ENCODE measurements around the gene ZNF783.
"Not testable (repeated sequence)": the region's sequence is repeated elsewhere in the genome, so short reads cannot be mapped to it uniquely, and the experiment has no call there.

ZNF783 gene

GRCh38 chr7:149241696-149242095 lies 20.3 kb upstream of the ZNF783 start:
- TF ChIP-seq ZFX (IDR thresholded peaks at IDR 0.05): no peak
- TF ChIP-seq, protein P1, sequence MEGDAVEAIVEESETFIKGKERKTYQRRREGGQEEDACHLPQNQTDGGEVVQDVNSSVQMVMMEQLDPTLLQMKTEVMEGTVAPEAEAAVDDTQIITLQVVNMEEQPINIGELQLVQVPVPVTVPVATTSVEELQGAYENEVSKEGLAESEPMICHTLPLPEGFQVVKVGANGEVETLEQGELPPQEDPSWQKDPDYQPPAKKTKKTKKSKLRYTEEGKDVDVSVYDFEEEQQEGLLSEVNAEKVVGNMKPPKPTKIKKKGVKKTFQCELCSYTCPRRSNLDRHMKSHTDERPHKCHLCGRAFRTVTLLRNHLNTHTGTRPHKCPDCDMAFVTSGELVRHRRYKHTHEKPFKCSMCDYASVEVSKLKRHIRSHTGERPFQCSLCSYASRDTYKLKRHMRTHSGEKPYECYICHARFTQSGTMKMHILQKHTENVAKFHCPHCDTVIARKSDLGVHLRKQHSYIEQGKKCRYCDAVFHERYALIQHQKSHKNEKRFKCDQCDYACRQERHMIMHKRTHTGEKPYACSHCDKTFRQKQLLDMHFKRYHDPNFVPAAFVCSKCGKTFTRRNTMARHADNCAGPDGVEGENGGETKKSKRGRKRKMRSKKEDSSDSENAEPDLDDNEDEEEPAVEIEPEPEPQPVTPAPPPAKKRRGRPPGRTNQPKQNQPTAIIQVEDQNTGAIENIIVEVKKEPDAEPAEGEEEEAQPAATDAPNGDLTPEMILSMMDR (conservative IDR thresholded peaks at IDR 0.05): no peak
- H3K27ac ChIP-seq: no peak overlapping the region

- no peak overlapping the region for H3K27ac ChIP-seq
- TF ChIP-seq, protein P1 (conservative IDR thresholded peaks at IDR 0.05): no peak
- no peak for TF ChIP-seq ZFX (IDR thresholded peaks at IDR 0.05)
These were observed 16.8 kb upstream of the ZNF783 start for GRCh38 chr7:149245244-149245643.

GRCh38 chr7:149245744-149246143 lies 16.3 kb upstream of the ZNF783 start:
- no peak for TF ChIP-seq ZFX (IDR thresholded peaks at IDR 0.05)
- no peak overlapping the region for H3K27ac ChIP-seq

DNA sequence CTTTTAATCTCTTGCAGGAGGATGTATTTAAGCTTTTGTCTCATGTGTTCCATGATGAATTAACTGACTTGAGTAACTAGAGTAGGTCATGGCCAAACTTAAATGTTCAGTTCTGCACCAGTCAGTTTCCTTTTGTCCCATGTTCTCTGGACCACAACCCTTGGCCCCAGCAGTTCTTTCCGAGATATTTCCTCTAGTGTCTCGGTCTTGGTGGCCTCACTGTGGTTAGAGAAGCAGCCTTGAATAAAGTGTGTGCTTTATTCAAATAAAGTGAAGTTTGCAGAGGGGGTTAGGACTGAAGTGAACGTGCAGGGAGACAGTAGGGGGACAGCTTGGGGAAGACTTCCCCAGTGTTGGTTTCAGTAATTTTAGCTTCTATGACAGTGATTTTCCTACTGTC lies 13.2 kb upstream of the ZNF783 start:
- TF ChIP-seq, protein P1 (conservative IDR thresholded peaks at IDR 0.05): no peak
- TF ChIP-seq ZFX (IDR thresholded peaks at IDR 0.05): no peak
- H3K27ac ChIP-seq: no peak overlapping the region

- not testable (repeated sequence) for H3K27ac ChIP-seq
These were observed 11.8 kb upstream of the ZNF783 start for GRCh38 chr7:149250151-149250550.

- H3K27ac ChIP-seq: not testable (repeated sequence)
These were observed 10.5 kb upstream of the ZNF783 start for GRCh38 chr7:149251518-149251917.

DNA sequence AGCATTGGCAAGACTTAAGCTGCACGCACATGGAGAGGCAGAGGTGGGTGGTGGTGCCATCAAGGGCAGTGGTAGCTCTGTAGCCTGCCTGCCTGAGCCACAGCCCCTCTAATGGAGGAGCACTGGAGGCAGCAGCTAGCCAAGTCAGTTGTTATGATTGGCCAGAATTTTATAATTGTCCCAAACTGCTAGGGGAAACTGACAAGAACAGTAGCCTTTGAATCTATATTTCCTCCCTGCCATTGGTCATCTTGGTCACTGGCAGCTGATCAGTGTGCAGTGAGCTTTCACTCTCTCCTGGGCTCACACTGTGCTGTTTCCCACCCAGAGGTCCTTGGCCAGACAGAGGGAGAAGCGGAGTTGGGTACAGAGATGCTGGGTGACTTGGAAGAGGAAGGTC lies 9.6 kb upstream of the ZNF783 start:
- no peak for TF ChIP-seq ZFX (IDR thresholded peaks at IDR 0.05)
- TF ChIP-seq, protein P1 (conservative IDR thresholded peaks at IDR 0.05): no peak
- no peak overlapping the region for H3K27ac ChIP-seq

DNA sequence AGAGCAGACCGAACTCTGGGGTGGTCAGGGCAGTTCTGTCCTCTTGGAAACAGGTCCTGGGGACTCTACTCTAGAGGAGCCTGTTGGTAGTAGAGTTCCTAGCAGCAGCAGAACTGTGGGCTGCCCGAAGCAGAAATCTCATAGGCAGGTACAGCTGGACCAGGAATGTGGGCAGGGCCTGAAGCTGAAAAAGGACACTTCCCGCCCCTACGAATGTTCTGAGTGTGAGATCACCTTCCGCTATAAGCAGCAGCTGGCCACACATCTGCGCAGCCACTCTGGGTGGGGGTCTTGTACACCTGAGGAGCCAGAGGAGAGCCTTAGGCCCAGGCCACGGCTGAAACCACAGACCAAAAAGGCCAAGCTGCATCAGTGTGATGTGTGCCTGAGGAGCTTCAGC lies 8.3 kb upstream of the ZNF783 start:
- no peak overlapping the region for H3K27ac ChIP-seq
- no peak for TF ChIP-seq ZFX (IDR thresholded peaks at IDR 0.05)
- TF ChIP-seq, protein P1 (conservative IDR thresholded peaks at IDR 0.05): no peak

GRCh38 chr7:149254181-149254858 lies 7.7 kb upstream of the ZNF783 start:
- TF ChIP-seq, protein P1 (conservative IDR thresholded peaks at IDR 0.05): no peak
- no peak for TF ChIP-seq ZFX (IDR thresholded peaks at IDR 0.05)

More at GRCh38 chr7:149254181-149254858, 7.7 kb upstream of the ZNF783 start:
- H3K27ac ChIP-seq: no peak overlapping the region
